ENCODE results near the gene WNT1.

DNA sequence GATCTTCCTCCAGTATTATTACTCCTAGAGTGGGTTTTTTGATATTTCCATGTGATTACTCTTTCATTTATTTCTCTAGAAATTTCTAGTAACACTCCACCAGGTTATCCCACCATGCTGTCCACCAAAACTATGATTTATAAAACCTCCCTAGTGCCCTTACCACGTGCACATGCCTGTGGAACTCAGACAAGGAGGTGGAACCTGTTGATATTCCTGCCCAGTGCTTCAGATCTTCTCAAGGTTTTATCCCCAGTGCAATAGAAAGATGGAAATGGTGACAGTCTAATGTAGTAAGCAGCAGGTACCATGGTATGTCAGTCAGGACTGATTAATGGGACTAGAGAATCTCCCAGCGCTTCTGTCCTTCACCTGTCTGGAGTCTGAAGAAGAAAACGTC lies 17.3 kb upstream of the WNT1 start:
- TF ChIP-seq, protein P1, sequence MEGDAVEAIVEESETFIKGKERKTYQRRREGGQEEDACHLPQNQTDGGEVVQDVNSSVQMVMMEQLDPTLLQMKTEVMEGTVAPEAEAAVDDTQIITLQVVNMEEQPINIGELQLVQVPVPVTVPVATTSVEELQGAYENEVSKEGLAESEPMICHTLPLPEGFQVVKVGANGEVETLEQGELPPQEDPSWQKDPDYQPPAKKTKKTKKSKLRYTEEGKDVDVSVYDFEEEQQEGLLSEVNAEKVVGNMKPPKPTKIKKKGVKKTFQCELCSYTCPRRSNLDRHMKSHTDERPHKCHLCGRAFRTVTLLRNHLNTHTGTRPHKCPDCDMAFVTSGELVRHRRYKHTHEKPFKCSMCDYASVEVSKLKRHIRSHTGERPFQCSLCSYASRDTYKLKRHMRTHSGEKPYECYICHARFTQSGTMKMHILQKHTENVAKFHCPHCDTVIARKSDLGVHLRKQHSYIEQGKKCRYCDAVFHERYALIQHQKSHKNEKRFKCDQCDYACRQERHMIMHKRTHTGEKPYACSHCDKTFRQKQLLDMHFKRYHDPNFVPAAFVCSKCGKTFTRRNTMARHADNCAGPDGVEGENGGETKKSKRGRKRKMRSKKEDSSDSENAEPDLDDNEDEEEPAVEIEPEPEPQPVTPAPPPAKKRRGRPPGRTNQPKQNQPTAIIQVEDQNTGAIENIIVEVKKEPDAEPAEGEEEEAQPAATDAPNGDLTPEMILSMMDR (IDR thresholded peaks at IDR 0.05): no peak
- no peak for TF ChIP-seq POLR2A (IDR thresholded peaks at IDR 0.05)

All from ovary (tissue), 3 donors.